GM21825 (cell line): ENCODE results near the gene TIGD1.
A peak's percentile ranks its signal among the peaks of the same experiment; 100 is the strongest.

Source experiments
- ATAC-seq: cut with Tn5 transposase; IDR thresholded peaks from one replicate; pipeline ENCODE4 v1.9.1; 2021; ENCODE audit warnings: mild to moderate bottlenecking, moderate library complexity; ENCODE audit not compliant: unreplicated experiment

Gene TIGD1

GRCh38 chr2:232550354-232551249 lies at the start of gene TIGD1, which contains the start of gene EIF4E2:
TSS of gene TIGD1 (minus strand) at chr2:232550557. CDS start at chr2:232549882, 675 bp downstream.
TSS of gene EIF4E2 (plus strand) at chr2:232550689. CDS start at chr2:232550725, 36 bp downstream.
- ATAC-seq: peak; percentile 89

- ATAC-seq: no peak
These were observed 47.9 kb upstream of the TIGD1 start for GRCh38 chr2:232598293-232598692.

- no peak for ATAC-seq
These were observed 47.2 kb upstream of the TIGD1 start for GRCh38 chr2:232597362-232598079.

GRCh38 chr2:232593982-232594381 lies 43.6 kb upstream of the TIGD1 start:
- ATAC-seq: no peak

- no peak for ATAC-seq
These were observed 42.5 kb upstream of the TIGD1 start for GRCh38 chr2:232592772-232593395.

- no peak for ATAC-seq
These were observed 38.6 kb upstream of the TIGD1 start for GRCh38 chr2:232588680-232589585.

- ATAC-seq: no peak
These were observed 37.7 kb upstream of the TIGD1 start for GRCh38 chr2:232588031-232588430.

GRCh38 chr2:232587512-232587911 lies 37.2 kb upstream of the TIGD1 start:
- no peak for ATAC-seq

GRCh38 chr2:232586943-232587505 lies 36.7 kb upstream of the TIGD1 start:
- no peak for ATAC-seq

GRCh38 chr2:232584238-232584637 lies 33.9 kb upstream of the TIGD1 start:
- ATAC-seq: no peak

- no peak for ATAC-seq
These were observed 31.4 kb upstream of the TIGD1 start for GRCh38 chr2:232581725-232582124.

GRCh38 chr2:232580648-232580981 lies 30.3 kb upstream of the TIGD1 start:
- ATAC-seq: no peak

- no peak for ATAC-seq
These were observed 28.3 kb upstream of the TIGD1 start for GRCh38 chr2:232578626-232579025.

- ATAC-seq: no peak
These were observed 27.5 kb upstream of the TIGD1 start for GRCh38 chr2:232577841-232578240.

- no peak for ATAC-seq
These were observed 26.6 kb upstream of the TIGD1 start for GRCh38 chr2:232576995-232577394.

GRCh38 chr2:232575404-232575746 lies 25.0 kb upstream of the TIGD1 start:
- ATAC-seq: no peak

- no peak for ATAC-seq
These were observed 24.5 kb upstream of the TIGD1 start for GRCh38 chr2:232574674-232575403.

- no peak for ATAC-seq
These were observed 23.5 kb upstream of the TIGD1 start for GRCh38 chr2:232573771-232574435.

GRCh38 chr2:232573042-232573441 lies 22.7 kb upstream of the TIGD1 start:
- ATAC-seq: no peak
